K562 (cell line): ENCODE data around the gene PIK3C2A.

Experiments used
- HMG20A ChIP-seq: fragments of 450-650 bp; formaldehyde crosslinking; conservative IDR thresholded peaks from 2 replicates; pipeline ENCODE4 v1.4.0; 2020; ENCODE audit warnings: mild to moderate bottlenecking, mixed read lengths
- JUND ChIP-seq, 2 experiments: IDR thresholded peaks; 2 replicates in 1 of 2; 3 replicates in 1 of 2; pipeline ENCODE4 v1.6.1; 2011; ENCODE audit warnings: borderline replicate concordance in 2 of 2, low read depth in 2 of 2, low read length in 2 of 2, improper control_type of control experiment in 1 of 2, missing biosample characterization in 1 of 2, missing genetic modification characterization in 1 of 2, missing genetic modification reagents in 1 of 2
- KDM4B ChIP-seq, 2 experiments: fragments of 450-650 bp in 1 of 2; sonication (generic) in 1 of 2; IDR thresholded peaks; 2 replicates each; pipeline ENCODE4 v1.6.1; 2016 to 2017; ENCODE audit warnings: borderline replicate concordance in 2 of 2, antibody characterized with exemption in 1 of 2, low read depth in 1 of 2, mild to moderate bottlenecking in 1 of 2
- MTA3 ChIP-seq: fragments of 450-650 bp; formaldehyde crosslinking; IDR thresholded peaks from 2 replicates; pipeline ENCODE4 v1.6.1; 2017; ENCODE audit warnings: mild to moderate bottlenecking, borderline replicate concordance
- POLR2AphosphoS5 ChIP-seq: IDR thresholded peaks from 2 replicates; pipeline ENCODE4 v1.6.1; 2011; ENCODE audit warnings: mild to moderate bottlenecking, low read depth, low read length, moderate library complexity; ENCODE audit not compliant: control insufficient read depth, insufficient read depth
- TARDBP ChIP-seq: fragments of 450-650 bp; IDR thresholded peaks from 2 replicates; pipeline ENCODE4 v1.6.1; 2016
- ZBTB2 ChIP-seq: fragments of 450-650 bp; IDR thresholded peaks from 2 replicates; pipeline ENCODE4 v1.6.1; 2016; ENCODE audit warnings: antibody characterized with exemption
- ZNF121 ChIP-seq: sonication (generic); formaldehyde crosslinking; conservative IDR thresholded peaks from 2 replicates; pipeline ENCODE4 v1.8.0; 2022; ENCODE audit warnings: missing genetic modification reagents
- ZNF239 ChIP-seq: fragments of 250-450 bp; sonication (Bioruptor Pico); IDR thresholded peaks from 2 replicates; pipeline ENCODE4 v1.4.0; 2020; ENCODE audit warnings: mild to moderate bottlenecking
- ZNF586 ChIP-seq: fragments of 450-650 bp; formaldehyde crosslinking; conservative IDR thresholded peaks from 2 replicates; pipeline ENCODE4 v1.4.0; 2020; ENCODE audit warnings: mild to moderate bottlenecking, moderate library complexity
- TF ChIP-seq, protein P1 (sequence below): fragments of 450-650 bp; IDR thresholded peaks from 2 replicates; pipeline ENCODE4 v1.6.1; 2014; ENCODE audit warnings: low read depth, mild to moderate bottlenecking, moderate library complexity, borderline replicate concordance

- no peak for TF ChIP-seq MTA3
- no peak for TF ChIP-seq ZNF239 (CRISPR knock-in tag)
- TF ChIP-seq, protein P1, sequence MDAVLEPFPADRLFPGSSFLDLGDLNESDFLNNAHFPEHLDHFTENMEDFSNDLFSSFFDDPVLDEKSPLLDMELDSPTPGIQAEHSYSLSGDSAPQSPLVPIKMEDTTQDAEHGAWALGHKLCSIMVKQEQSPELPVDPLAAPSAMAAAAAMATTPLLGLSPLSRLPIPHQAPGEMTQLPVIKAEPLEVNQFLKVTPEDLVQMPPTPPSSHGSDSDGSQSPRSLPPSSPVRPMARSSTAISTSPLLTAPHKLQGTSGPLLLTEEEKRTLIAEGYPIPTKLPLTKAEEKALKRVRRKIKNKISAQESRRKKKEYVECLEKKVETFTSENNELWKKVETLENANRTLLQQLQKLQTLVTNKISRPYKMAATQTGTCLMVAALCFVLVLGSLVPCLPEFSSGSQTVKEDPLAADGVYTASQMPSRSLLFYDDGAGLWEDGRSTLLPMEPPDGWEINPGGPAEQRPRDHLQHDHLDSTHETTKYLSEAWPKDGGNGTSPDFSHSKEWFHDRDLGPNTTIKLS, result no peak
- TF ChIP-seq JUND (IDR thresholded peaks at IDR 0.05; ENCODE audit: borderline replicate concordance, low read depth, low read length), result peak; percentile 12; the same call in 1 of the 2 replicates
- TF ChIP-seq JUND (tag; IDR thresholded peaks at IDR 0.05; ENCODE audit: borderline replicate concordance, low read depth, low read length), result no peak; the same call in 2 of the 3 replicates
- no peak for TF ChIP-seq ZBTB2
- no peak for TF ChIP-seq KDM4B (IDR thresholded peaks at IDR 0.05; ENCODE audit: borderline replicate concordance in 2 of 2, low read depth in 1 of 2)
- no peak for TF ChIP-seq HMG20A
- TF ChIP-seq ZNF121 (CRISPR knock-in tag), result no peak
- TF ChIP-seq POLR2AphosphoS5, result no peak
- TF ChIP-seq TARDBP, result no peak
- TF ChIP-seq ZNF586 (CRISPR knock-in tag), result no peak
Observed at GRCh38 chr11:17257196-17257595, 49.4 kb upstream of the PIK3C2A start.
